Esophagus muscularis mucosa (tissue), 4 donors: ENCODE measurements around the gene MSRB2.

Experiments
- EP300 ChIP-seq: sonication (generic); formaldehyde crosslinking; IDR thresholded peaks from one replicate; pipeline ENCODE4 v1.6.1; 2017; ENCODE audit warnings: antibody characterized with exemption
- POLR2A ChIP-seq: fragments of 450-650 bp; IDR thresholded peaks from one replicate; pipeline ENCODE4 v1.6.1; 2017; ENCODE audit warnings: antibody characterized with exemption, moderate library complexity, mild to moderate bottlenecking, low read depth
- TF ChIP-seq, protein P1 (sequence below), 3 experiments: fragments of 200-600 bp in 2 of 3; fragments of 450-650 bp in 1 of 3; sonication (generic) in 2 of 3; IDR thresholded peaks; one replicate each; pipeline ENCODE4 v1.5.1; 2017 to 2019; ENCODE audit warnings: antibody characterized with exemption in 3 of 3, mild to moderate bottlenecking in 2 of 3, moderate library complexity in 1 of 3

DNA sequence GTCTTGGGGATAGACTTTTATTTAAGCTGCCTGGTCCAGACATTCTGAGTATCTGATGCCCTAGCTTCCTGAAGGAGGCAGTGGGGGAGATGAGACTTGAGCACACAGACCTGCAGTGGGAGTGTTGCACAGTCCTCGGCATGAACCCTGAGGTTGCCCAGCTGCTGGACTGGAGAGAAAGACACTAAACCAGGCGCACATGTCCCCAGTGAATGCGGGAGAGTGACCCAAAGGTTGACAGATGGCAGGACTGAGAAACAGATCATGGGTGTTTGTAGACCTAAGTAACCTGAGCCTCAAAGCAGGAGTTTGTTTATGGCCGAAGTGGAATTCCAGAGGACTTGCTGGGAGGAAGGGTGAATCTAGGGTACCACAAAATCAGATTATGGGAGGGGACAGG, 15.7 kb upstream of the MSRB2 start:
- TF ChIP-seq, protein P1, sequence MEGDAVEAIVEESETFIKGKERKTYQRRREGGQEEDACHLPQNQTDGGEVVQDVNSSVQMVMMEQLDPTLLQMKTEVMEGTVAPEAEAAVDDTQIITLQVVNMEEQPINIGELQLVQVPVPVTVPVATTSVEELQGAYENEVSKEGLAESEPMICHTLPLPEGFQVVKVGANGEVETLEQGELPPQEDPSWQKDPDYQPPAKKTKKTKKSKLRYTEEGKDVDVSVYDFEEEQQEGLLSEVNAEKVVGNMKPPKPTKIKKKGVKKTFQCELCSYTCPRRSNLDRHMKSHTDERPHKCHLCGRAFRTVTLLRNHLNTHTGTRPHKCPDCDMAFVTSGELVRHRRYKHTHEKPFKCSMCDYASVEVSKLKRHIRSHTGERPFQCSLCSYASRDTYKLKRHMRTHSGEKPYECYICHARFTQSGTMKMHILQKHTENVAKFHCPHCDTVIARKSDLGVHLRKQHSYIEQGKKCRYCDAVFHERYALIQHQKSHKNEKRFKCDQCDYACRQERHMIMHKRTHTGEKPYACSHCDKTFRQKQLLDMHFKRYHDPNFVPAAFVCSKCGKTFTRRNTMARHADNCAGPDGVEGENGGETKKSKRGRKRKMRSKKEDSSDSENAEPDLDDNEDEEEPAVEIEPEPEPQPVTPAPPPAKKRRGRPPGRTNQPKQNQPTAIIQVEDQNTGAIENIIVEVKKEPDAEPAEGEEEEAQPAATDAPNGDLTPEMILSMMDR (IDR thresholded peaks at IDR 0.05) = no peak
- TF ChIP-seq POLR2A (no peak), EP300 (no peak)
